ENCODE data around the gene IRF2BP2.
"Not testable (repeated sequence)": the region's sequence is repeated elsewhere in the genome, so short reads cannot be mapped to it uniquely, and the experiment has no call there.

IRF2BP2 gene

GRCh38 chr1:234602334-234603220 lies 7.4 kb downstream of the IRF2BP2 start:
- DNase-seq (ENCODE audit: low read depth in 2 of 2, low spot score in 1 of 2) = no peak

GRCh38 chr1:234601301-234602017 lies 8.5 kb downstream of the IRF2BP2 start:
- DNase-seq (ENCODE audit: low read depth in 2 of 2, low spot score in 1 of 2) = no peak

GRCh38 chr1:234600418-234601281 lies 9.3 kb downstream of the IRF2BP2 start:
- no peak for DNase-seq (ENCODE audit: low read depth in 2 of 2, low spot score in 1 of 2)

GRCh38 chr1:234599617-234600417 lies 10.2 kb downstream of the IRF2BP2 start:
- peak in 1 of 2 donors; percentile 38 for DNase-seq (ENCODE audit: low read depth in 2 of 2, low spot score in 1 of 2)

GRCh38 chr1:234598974-234599616 lies 10.9 kb downstream of the IRF2BP2 start:
- DNase-seq (ENCODE audit: low read depth in 2 of 2, low spot score in 1 of 2) = no peak

- DNase-seq (ENCODE audit: low read depth in 2 of 2, low spot score in 1 of 2) = no peak
Measured at GRCh38 chr1:234597894-234598293, 12.1 kb downstream of the IRF2BP2 start.

GRCh38 chr1:234595899-234596298 lies 14.1 kb downstream of the IRF2BP2 start:
- DNase-seq (ENCODE audit: low read depth in 2 of 2, low spot score in 1 of 2) = no peak

- not testable (repeated sequence) for DNase-seq (ENCODE audit: low read depth in 2 of 2, low spot score in 1 of 2)
Measured at GRCh38 chr1:234594575-234594974, 15.4 kb downstream of the IRF2BP2 start.

- DNase-seq (ENCODE audit: low read depth in 2 of 2, low spot score in 1 of 2) = no peak
Measured at GRCh38 chr1:234593771-234594504, 16.0 kb downstream of the IRF2BP2 start.

GRCh38 chr1:234593109-234593508 lies 16.9 kb downstream of the IRF2BP2 start:
- DNase-seq (ENCODE audit: low read depth in 2 of 2, low spot score in 1 of 2) = no peak

- DNase-seq (ENCODE audit: low read depth in 2 of 2, low spot score in 1 of 2) = no peak
Measured at GRCh38 chr1:234592240-234592639, 17.7 kb downstream of the IRF2BP2 start.

GRCh38 chr1:234591131-234591530 lies 18.8 kb downstream of the IRF2BP2 start:
- DNase-seq (ENCODE audit: low read depth in 2 of 2, low spot score in 1 of 2) = no peak

- DNase-seq (ENCODE audit: low read depth in 2 of 2, low spot score in 1 of 2) = no peak
Measured at GRCh38 chr1:234589854-234590620, 19.9 kb downstream of the IRF2BP2 start.

GRCh38 chr1:234589064-234589800 lies 20.7 kb downstream of the IRF2BP2 start:
- DNase-seq (ENCODE audit: low read depth in 2 of 2, low spot score in 1 of 2) = no peak

GRCh38 chr1:234588386-234588785 lies 21.6 kb downstream of the IRF2BP2 start:
- no peak for DNase-seq (ENCODE audit: low read depth in 2 of 2, low spot score in 1 of 2)

GRCh38 chr1:234586892-234587485 lies 23.0 kb downstream of the IRF2BP2 start:
- no peak for DNase-seq (ENCODE audit: low read depth in 2 of 2, low spot score in 1 of 2)

GRCh38 chr1:234586304-234586703 lies 23.7 kb downstream of the IRF2BP2 start:
- DNase-seq (ENCODE audit: low read depth in 2 of 2, low spot score in 1 of 2) = no peak
